LNCAP (cell line): ENCODE measurements around the gene GOLGA2.

Experiments
- TF ChIP-seq, protein P1 (sequence below): fragments of 450-650 bp; IDR thresholded peaks from 2 replicates; pipeline ENCODE4 v1.5.1; 2017; ENCODE audit warnings: mild to moderate bottlenecking

GOLGA2 gene

DNA sequence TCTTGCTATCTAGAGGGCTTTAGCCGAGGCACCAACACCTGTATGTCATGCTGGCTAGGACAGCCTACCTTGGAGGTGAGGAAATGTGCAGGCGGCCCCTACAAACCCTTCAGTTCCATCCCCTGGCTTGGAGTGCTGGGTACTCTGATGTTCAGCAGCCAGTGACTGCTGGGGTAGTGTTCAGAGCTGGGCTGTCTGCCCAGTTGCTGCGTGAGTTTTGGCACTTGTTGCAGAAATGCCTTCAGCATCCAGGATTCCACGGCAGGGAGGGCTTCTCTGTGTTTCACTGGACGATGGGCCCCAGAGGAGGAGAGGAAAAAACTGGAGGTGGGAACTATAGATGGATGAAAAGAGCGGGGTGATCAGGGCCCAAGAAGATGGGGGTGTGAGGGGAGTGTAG lies 10.6 kb upstream of the GOLGA2 start:
- TF ChIP-seq, protein P1, sequence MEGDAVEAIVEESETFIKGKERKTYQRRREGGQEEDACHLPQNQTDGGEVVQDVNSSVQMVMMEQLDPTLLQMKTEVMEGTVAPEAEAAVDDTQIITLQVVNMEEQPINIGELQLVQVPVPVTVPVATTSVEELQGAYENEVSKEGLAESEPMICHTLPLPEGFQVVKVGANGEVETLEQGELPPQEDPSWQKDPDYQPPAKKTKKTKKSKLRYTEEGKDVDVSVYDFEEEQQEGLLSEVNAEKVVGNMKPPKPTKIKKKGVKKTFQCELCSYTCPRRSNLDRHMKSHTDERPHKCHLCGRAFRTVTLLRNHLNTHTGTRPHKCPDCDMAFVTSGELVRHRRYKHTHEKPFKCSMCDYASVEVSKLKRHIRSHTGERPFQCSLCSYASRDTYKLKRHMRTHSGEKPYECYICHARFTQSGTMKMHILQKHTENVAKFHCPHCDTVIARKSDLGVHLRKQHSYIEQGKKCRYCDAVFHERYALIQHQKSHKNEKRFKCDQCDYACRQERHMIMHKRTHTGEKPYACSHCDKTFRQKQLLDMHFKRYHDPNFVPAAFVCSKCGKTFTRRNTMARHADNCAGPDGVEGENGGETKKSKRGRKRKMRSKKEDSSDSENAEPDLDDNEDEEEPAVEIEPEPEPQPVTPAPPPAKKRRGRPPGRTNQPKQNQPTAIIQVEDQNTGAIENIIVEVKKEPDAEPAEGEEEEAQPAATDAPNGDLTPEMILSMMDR = no peak

DNA sequence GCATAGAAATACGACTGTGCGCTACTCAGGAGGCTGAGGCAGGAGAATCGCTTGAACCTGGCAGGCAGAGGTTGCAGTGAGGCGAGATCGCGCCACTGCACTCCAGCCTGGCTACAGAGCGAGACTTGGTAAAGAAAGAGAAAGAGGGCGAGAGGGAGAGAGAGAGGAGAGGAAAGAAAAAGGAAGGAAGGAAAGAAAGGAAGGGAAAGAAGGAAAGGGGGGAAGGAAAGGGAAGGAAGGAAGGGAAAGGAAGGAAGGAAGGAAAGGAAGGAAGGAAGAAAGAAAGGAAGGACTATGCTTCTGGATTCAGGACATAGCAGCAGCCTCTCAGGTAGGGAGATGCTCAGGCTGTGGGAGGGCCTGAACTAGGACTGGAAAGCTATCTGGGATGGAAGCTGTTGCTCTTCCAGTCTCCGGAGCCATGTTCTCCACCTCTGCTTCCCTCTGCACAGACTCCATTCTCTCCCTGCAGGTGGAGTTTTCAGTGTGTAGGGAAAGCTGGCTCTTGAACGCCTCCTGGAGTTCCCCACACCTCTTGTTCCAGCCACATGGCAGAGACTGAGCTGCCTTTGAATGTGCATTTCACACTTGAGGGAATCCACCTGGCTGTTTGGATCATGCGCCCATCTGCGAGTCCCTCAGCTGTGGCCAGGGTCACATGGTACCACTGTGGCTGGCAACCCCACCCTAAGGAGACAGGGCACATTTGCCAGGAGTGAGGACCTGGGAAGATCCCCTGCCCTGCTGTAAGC lies 9.4 kb upstream of the GOLGA2 start:
- TF ChIP-seq, protein P1 = no peak

DNA sequence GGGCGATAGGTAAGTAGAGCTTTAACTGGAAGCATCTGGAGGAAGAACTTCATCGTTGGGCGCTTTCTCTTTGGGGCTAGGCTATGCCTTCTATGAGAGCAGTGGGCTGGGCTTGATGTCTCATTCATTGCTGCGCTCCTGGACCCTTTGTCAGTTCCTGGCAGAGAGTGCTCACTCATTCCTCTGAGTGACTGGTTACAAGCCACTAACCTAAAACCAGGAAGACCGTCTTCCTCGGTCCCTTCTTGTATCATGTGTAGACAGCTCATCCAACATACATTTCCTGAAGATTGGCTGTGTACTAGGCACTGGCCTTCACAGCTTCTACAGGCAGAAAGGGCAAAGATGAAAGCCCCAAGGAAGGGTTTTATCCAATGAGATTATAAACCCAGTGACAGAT lies 6.7 kb upstream of the GOLGA2 start:
- TF ChIP-seq, protein P1 = no peak

DNA sequence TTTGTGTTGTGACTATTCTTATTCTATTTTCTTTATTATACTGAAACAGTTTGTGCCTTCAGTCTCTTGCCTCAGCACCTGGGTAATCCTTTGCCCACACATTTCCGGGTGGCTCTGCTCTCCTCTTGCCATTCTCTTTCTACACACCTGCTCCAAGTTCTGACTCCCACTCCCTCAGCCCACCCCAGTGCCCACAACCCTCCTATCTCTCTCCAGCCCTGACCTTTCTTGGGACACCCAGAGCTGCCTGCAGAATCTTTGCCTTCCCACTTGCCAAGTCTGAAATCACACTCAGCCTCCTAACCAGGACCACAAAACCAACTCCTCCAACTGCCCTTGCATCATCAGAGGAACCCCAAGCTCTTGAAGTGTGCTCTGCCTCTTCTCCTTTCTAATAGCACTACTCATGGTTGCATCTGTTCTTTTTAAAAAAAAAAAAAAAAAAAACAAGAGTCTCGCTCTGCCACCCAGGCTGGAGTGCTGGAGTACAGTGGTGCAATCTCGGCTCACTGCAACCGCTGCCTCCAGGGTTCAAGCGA lies 4.3 kb upstream of the GOLGA2 start:
- TF ChIP-seq, protein P1 = no peak

DNA sequence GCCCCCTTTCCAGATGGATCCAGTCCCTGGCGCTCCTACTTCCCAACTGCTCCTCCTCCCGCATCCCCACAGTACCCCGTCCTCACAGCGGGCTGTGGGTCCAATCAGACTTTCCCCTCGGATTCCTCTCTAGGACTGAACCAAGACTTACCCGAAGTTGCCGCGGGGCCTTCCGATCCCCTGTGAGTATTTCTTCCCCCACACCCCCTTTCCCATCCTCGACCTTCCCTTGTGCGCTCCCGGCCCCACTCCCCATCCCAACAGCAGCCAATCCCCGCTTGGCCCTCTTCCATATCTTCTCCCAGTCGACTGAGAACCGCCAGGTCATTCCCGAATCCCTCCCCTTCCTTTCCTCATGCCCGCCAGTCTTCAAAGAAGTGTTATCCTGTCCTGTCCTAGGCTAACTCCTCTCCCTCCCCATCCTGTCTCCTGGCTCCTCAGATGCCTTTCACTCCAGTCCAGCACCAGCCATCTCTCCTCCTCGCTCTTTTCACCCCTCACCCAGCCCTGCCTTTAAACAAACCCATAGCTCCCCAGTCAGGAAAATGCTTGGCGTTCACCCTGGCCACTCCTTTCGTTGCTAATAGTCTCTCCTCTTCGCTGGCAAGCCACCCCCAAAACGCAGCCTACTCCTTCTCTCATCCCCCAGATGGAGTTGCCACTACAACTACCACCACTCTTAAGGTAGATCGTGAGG lies 915 bp upstream of the GOLGA2 start:
- TF ChIP-seq, protein P1 = no peak

DNA sequence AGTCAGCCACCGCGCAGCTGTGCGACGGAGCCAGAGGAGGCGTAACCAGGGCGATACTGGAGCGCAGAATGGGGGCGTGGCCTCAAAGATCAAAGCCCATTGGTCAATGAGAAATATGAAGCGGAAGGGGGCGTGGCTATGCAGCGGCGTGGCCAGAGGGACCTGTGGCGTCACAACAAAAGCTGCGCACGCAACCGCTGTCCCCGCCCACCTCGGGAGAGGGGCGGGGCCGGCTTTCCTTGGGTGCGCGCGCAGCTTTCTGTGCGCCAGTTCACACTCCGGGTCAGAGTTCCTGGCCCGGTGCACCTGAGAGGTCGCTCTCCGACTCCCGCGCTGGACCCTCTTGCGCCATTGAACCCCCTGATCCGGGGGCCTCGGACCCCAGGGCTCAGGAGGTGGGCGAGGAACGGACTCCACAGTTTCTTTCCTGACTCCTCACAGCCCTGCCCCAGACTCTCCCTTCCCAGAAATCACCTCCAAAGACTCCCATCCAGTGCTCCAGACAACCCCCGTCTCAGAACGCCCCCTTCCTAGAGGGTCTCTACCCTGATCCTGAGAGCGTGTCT lies 284 bp upstream of the GOLGA2 start, which contains the start of gene SWI5:
SWI5 (plus strand) TSS at position 269 of the 566 bp plus-strand sequence.
- TF ChIP-seq, protein P1 = no peak

DNA sequence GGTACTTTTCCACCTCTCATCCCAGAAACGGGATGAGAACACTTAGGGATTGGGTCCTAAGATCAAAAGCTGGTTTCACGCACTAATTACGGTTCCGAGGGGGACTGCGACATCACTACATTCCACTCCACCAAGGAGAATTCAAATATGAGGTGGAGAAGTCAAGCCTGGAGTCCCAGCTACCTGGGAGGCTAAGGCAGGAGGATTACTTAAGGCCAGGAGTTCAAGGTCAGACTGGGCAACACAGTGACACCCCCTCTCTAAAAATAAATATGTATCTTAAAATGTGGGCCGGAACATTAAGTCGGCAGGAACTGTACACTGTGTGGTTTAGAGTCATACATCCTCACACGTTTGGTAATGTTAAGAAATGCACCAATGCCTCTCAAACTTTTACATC lies 1.6 kb downstream of the GOLGA2 start:
- TF ChIP-seq, protein P1 = no peak
